Measurements from ENCODE around the gene TMEM127.

DNA sequence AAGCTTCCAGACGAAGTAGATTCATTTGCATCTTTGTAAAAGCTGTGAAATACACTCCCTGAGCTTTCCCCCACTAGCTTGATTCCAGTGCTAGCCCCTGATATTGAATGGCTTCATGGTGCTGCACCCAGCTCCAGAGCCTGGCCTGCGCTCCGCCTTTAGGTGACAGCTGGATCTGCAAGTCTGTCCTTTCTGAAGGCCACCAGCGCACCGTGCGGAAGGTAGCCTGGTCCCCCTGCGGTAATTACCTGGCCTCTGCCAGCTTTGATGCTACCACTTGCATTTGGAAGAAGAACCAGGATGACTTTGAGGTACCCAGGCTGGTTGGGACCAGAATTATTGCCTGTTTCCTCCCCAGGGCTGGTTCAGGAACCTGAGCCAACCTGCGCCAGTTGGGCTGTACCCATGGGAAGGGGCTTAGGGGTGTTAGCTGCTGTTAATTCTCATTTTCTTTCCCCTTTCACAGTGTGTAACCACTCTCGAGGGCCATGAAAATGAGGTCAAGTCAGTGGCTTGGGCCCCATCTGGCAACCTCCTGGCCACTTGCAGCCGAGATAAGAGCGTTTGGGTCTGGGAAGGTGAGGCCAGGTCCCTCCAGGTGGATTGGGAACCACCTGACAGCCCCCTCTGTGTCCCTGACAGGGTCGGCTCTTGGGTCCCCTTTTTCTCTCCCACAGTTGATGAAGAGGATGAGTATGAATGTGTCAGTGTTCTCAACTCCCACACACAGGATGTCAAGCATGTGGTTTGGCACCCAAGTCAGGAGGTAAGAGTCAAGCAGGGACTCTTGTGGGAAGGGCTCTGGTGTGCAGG is 1.6 kb upstream of the TMEM127 start:
- TF ChIP-seq EP300 (IDR thresholded peaks at IDR 0.05) (no peak), POLR2A (IDR thresholded peaks at IDR 0.05) (no peak)
- TF ChIP-seq, protein P1, sequence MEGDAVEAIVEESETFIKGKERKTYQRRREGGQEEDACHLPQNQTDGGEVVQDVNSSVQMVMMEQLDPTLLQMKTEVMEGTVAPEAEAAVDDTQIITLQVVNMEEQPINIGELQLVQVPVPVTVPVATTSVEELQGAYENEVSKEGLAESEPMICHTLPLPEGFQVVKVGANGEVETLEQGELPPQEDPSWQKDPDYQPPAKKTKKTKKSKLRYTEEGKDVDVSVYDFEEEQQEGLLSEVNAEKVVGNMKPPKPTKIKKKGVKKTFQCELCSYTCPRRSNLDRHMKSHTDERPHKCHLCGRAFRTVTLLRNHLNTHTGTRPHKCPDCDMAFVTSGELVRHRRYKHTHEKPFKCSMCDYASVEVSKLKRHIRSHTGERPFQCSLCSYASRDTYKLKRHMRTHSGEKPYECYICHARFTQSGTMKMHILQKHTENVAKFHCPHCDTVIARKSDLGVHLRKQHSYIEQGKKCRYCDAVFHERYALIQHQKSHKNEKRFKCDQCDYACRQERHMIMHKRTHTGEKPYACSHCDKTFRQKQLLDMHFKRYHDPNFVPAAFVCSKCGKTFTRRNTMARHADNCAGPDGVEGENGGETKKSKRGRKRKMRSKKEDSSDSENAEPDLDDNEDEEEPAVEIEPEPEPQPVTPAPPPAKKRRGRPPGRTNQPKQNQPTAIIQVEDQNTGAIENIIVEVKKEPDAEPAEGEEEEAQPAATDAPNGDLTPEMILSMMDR (IDR thresholded peaks at IDR 0.05): peak in 1 of 5 experiments; percentile 7
